ENCODE results near the gene SMTNL2.
"Not testable (repeated sequence)": the region's sequence is repeated elsewhere in the genome, so short reads cannot be mapped to it uniquely, and the experiment has no call there.

The SMTNL2 gene

GRCh38 chr17:4639301-4640059 lies 55.2 kb downstream of the SMTNL2 start:
- not testable (repeated sequence) for DNase-seq

DNA sequence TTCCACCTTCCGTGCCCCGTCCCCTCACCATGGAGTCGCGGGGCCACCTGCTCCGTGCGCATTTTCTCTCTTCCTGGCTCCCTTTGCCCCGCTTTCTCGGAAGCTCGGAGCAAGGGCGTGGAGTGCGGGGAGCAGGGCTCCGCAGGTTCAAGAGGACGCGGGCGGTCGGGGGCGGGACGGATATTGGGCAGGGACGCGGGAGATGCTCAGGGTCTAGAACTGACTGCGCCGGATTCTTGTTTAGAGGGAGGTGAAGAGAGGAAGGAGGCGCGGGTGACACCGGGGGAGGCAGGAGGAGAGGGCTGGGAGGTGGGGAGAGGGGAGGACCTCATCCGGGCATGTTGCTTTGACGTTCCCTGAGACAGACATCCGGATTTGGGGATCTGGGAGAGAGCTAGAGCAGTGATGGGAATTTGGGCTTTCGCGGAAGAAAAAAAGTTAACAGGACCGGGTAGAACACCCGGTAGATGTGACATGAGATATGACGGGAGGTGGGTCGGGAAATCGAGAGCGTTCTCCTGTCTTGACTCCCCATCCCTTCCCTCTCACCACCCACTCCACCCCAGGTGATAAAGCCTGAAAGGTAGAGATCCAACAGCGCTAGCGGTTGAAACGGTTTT lies 56.4 kb downstream of the SMTNL2 start:
- DNase-seq = not testable (repeated sequence)

DNA sequence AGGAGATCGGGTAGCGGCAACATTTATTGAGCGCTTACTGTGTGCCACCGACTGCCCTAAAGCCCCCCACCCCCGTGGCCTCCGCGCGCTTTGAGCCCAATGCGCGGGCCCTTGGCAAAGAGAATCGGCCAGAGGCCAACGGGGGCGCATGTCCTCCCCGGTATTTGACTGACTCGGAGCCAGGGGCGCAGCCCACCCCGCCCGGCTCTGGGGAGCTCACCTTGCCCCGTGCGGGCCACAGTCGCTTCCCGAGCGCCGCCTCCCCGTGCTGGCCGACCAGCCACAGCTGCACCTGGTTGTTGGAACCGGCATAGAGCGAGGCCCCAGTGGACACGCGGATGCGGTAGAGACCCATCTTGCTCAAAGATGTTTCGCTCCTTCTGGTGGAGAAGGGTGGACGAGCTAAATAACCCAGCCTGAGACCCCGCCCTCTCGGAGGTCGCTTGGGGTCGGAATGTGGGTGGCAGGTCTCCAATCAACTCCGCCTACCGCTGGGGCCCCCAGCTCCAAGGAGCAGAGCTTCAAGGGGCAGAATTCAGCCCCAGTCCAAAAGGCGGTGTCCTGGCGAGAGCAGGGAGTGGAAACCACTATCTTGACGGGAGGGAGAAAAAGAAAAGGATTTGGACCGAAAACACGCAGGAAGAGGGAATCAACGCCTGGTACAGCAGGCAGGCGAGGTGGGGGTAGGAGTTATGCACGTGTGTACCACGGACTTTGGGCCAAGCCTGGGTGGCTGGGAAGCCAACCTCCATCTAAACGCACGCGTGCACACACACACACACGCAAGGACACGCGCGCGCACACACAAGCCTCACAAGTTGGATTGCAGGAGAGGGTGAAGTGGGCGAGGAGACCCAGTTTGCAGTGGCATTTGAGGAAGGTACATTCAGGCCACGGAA lies 57.2 kb downstream of the SMTNL2 start, which contains the start of gene ALOX15:
ALOX15 (minus strand) TSS at position 382 of the 899 bp plus-strand sequence; CDS start at position 355, 27 bp downstream.
- DNase-seq = no peak

DNA sequence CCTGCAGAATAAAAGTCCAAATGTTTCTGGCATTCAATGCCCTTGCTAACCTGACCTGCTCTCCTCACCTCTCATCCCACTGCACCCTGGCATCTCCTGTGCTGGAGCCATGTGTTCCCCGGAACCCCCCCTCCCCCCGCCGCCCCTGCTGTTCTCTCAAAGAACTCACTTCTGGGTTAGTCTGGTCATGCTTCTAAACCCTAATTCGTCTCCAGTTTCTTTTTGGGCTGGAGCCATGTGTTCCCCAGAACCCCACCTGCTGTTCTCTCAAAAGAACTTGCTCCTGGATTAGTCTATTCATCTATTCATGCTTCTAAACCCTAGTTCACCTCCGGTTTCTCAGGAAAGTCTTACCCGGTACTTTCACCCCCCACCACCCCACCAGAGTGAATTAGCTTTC lies 58.0 kb downstream of the SMTNL2 start:
- no peak for DNase-seq

DNA sequence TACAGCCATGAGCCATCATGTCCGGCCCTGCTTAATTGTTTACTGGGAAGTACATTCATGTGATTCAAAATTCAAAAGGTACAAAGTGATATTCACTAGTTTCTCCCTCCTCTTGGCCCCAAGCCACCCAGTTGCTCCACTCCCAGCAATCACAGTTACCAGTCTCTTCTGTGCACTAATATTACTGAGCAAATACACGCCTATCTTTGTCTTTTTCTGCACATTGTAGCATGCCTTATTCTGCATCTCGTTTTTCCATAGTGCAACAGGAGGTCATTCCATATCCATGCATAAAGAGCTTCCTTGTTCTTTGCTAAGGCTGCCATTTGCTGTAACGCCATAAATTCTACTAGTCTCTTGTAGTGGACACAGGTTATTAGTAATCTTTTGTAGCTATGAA lies 59.3 kb downstream of the SMTNL2 start:
- no peak for DNase-seq

DNA sequence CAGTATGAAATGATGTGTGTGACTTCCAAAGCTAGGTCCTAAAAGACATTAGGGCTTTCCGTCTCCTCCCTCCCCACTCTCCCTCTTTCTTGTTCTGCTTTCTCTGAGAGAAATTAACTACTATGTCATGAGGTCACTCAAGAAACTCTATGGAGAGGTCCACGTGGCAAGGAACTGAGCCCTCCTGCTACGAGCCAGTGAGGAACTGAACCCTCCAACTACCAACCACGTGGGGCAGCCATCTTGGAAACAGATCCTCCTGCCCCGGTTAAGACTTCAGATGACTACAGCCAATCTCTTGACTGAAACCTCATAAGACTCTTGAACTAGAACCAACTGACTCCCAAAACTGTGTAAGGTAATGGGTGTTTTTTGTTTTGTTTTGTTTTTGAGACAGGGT lies 61.3 kb downstream of the SMTNL2 start:
- no peak for DNase-seq

GRCh38 chr17:4648741-4649140 lies 64.4 kb downstream of the SMTNL2 start:
- no peak for DNase-seq

DNA sequence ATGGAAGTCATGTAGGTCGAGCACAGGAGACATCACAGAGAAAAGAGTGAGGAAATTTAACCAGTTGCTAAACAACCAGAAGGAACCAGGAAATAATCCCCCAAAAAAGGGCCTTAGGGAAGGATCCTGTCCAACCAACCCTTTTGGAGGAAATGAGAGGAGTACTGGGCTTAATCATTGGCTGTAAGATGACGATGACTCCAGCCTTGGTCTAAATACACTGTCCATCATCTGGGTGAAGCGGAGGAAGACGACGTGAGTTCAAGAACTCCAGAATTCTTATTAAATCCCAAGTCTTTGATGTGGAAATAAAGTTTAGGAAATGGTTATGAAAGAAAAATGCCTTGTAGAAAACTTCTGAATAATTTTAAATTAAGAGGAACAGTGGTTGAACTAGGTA lies 68.7 kb downstream of the SMTNL2 start:
- no peak for DNase-seq

GRCh38 chr17:4655933-4656332 lies 71.6 kb downstream of the SMTNL2 start:
- DNase-seq = not testable (repeated sequence)

DNA sequence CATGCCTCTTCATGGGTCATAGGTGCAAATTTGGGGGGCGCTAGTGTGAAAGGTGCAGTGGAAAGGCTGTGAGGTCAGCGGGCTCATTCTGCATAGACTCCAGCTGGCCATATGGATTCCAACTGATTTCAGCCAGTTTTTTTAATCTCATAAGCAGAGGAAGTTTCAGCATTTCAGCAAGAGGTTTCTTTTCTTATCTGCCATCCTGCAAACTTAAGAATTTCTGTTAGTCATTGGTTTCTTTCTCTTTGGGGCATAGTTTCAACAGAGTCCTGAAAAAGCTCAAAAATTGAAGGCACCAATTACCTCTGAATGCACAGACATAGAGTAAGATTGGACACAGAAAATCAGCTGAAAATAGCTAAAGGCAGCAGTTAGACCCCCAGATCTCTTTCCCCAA lies 73.3 kb downstream of the SMTNL2 start:
- DNase-seq = no peak

Measured in cortex of kidney (tissue), 1 donor.